A673 (cell line): ENCODE measurements around the gene TMTC3. TPM values are rescaled to one million over a fixed set of nuclear protein-coding genes. Genes with fewer than 3 reads are reported as not detected.

Source experiments
- Bru-seq: library from RNA; stranded (reverse); fragments of 400-500 nt; gene quantifications from one replicate; lab custom pipeline; 2021; lab: Mats Ljungman, UMichigan
- BruChase-seq, 2 experiments: library from RNA; stranded (reverse); fragments of 400-500 nt; gene quantifications; one replicate each; lab custom pipeline; 2021; lab: Mats Ljungman, UMichigan
- BruUV-seq: library from RNA; stranded (reverse); fragments of 400-500 nt; replicated peaks from 2 replicates; lab custom pipeline; 2021; lab: Mats Ljungman, UMichigan
- CTCF ChIA-PET: fragments of 300-600 bp; sonication (Branson Sonifier 250); formaldehyde crosslinking; loops from one replicate; lab custom pipeline; 2022; ENCODE audit warnings: antibody characterized with exemption; lab: Charles Lee
- POLR2A ChIA-PET: fragments of 300-600 bp; sonication (Branson Sonifier 250); formaldehyde crosslinking; loops from one replicate; lab custom pipeline; 2022; ENCODE audit warnings: antibody characterized with exemption; ENCODE audit not compliant: low non-redundant PET; lab: Charles Lee
- DNase-seq: peaks from one replicate; pipeline ENCODE4 v3.0.0-alpha.2; 2015; ENCODE audit warnings: low spot score
- H3K27ac ChIP-seq: fragments of 200-600 bp; sonication (generic); 2 replicates; pipeline ENCODE4 v1.5.1; 2016; ENCODE audit warnings: mixed run types, low read depth, mild to moderate bottlenecking, mixed read lengths, antibody characterized with exemption, low read length; ENCODE audit not compliant: poor library complexity, severe bottlenecking
- H3K27me3 ChIP-seq: fragments of 200-600 bp; sonication (generic); replicated peaks from 2 replicates; pipeline ENCODE4 v1.6.1; 2017; ENCODE audit warnings: mixed run types, low read depth, mild to moderate bottlenecking, mixed read lengths, antibody characterized with exemption, low read length; ENCODE audit not compliant: insufficient read depth, poor library complexity
- H3K36me3 ChIP-seq: fragments of 200-600 bp; sonication (generic); 2 replicates; pipeline ENCODE4 v1.6.1; 2016; ENCODE audit warnings: mixed run types, mild to moderate bottlenecking, mixed read lengths, antibody characterized with exemption, low read length; ENCODE audit not compliant: insufficient read depth, poor library complexity, severe bottlenecking
- H3K4me1 ChIP-seq: fragments of 200-600 bp; sonication (generic); 2 replicates; pipeline ENCODE4 v1.6.1; 2017; ENCODE audit warnings: mixed run types, mild to moderate bottlenecking, mixed read lengths, antibody characterized with exemption, low read length; ENCODE audit not compliant: insufficient read depth, poor library complexity, severe bottlenecking
- H3K4me3 ChIP-seq: fragments of 200-600 bp; sonication (generic); 2 replicates; pipeline ENCODE4 v1.5.1; 2016; ENCODE audit warnings: low read depth, mixed run types, mild to moderate bottlenecking, mixed read lengths, low read length; ENCODE audit not compliant: poor library complexity, severe bottlenecking
- H3K9me3 ChIP-seq: fragments of 200-600 bp; sonication (generic); 2 replicates; pipeline ENCODE4 v1.6.1; 2016; ENCODE audit warnings: mixed run types, low read depth, mild to moderate bottlenecking, mixed read lengths, antibody characterized with exemption, low read length; ENCODE audit not compliant: poor library complexity, severe bottlenecking
- EZH2 ChIP-seq: fragments of 200-600 bp; sonication (generic); IDR thresholded peaks from 2 replicates; pipeline ENCODE4 v1.6.1; 2017; ENCODE audit warnings: borderline replicate concordance, low read depth, mild to moderate bottlenecking, mixed read lengths, antibody characterized with exemption, low read length; ENCODE audit not compliant: poor library complexity, severe bottlenecking
- intact Hi-C: fragments of 100-400 bp; cut with micrococcal nuclease; formaldehyde crosslinking; loops from one replicate; pipeline ENCODE4 v1.10.0; 2022; ENCODE audit not compliant: unreplicated experiment
- long read RNA-seq: library from polyadenylated mRNA; stranded (forward); transcript quantifications from one replicate; pipeline ENCODE4 v2.0.0, GENCODE V29; 2022
- total RNA-seq: library from RNA; stranded (reverse); gene quantifications from 2 replicates; pipeline ENCODE4 v1.2.3, GENCODE V29; 2021
- TF ChIP-seq, protein P1 (sequence below): fragments of 300-800, 200-600 bp; sonication (generic); conservative IDR thresholded peaks from 2 replicates; pipeline ENCODE4 v1.5.1; 2017; ENCODE audit warnings: low read depth, mild to moderate bottlenecking, antibody characterized with exemption, low read length, moderate library complexity, mixed read lengths

Gene TMTC3
- total RNA-seq = 31.6 and 33.6 TPM in 2 replicates
- percentile 83 among the genes with signal in this experiment for Bru-seq, nascent RNA
- BruChase-seq, experiment 1, labeled RNA remaining after a 2-hour chase = percentile 87 among the genes with signal in this experiment
- BruChase-seq, experiment 2, labeled RNA remaining after a 6-hour chase = percentile 90 among the genes with signal in this experiment
- long read RNA-seq, full-length matches to known transcripts = 6 of 10 reads
- long read RNA-seq, partial matches to known transcripts = 0 of 10 reads
- long read RNA-seq, other reads (novel, unspliced or antisense) = 4 of 10 reads

DNA sequence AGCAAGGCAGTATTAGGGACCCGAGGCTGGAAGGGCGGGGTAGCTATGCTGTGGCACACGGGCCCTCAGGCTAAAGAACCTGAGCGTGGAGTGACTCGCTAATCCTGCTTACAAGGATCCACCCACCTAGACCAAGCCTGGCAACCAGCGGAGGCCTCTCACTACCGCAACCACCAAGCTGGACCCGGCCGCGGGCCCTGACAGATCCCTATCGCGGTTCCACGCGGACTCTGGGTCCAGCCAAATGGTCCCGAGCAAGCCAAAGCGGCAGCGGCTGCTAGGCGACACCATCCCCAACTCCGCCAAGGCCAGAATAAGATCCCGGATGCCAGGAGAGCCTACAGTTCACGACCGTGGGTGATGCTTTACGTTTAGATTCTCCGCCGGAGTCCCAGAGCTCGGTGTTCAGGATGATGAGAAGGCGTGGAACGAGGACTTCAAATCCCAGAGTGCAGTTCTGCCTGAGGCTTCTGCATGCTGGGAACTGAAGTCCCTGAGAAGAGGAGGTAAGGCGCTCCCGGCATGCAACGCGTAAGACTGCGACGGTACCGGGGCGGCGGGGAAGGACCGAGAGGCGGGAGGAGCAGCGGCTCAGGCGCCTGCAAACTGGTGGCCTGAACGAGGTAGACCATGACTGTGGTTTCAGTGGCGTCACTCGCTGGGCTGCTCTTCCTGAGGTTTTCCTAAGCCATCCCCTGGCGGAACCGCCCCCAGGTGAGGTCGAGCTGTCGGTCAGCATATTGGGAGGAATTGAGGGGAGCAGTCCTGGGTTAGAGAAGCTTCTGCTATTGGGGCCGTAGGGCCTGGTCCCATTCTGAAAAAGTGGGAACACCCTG is at the start of gene TMTC3, which contains the start of gene CEP290:
Gene TMTC3 (plus strand): TSS at position 534 of the 836 bp plus-strand sequence. CDS start 6,009 bp downstream, outside the sequence.
Gene CEP290 (minus strand): TSS at position 315 of the 836 bp plus-strand sequence. CDS start 781 bp downstream, outside the sequence.
- peak; percentile 99 for DNase-seq
- ChIA-PET CTCF (interaction anchor here (0.5 kb wide), 1 partner anchor 412 kb away, joined by 3 read pairs; no protein-coding TSS in a partner anchor), POLR2A (no interaction called here)
- Histone ChIP-seq H3K9me3 (no peaks in the 10 kb centered on the region), H3K4me1 (peaks cover 22% of the 10 kb centered on the region), H3K4me3 (peak within 1 kb of the TSS; percentile 79), H3K27ac (peak within 1 kb of the TSS; percentile 71), H3K36me3 (peaks cover 6% of the 10 kb centered on the region), H3K27me3 (no peaks in the 10 kb centered on the region)
- no peak for TF ChIP-seq EZH2
- TF ChIP-seq, protein P1, sequence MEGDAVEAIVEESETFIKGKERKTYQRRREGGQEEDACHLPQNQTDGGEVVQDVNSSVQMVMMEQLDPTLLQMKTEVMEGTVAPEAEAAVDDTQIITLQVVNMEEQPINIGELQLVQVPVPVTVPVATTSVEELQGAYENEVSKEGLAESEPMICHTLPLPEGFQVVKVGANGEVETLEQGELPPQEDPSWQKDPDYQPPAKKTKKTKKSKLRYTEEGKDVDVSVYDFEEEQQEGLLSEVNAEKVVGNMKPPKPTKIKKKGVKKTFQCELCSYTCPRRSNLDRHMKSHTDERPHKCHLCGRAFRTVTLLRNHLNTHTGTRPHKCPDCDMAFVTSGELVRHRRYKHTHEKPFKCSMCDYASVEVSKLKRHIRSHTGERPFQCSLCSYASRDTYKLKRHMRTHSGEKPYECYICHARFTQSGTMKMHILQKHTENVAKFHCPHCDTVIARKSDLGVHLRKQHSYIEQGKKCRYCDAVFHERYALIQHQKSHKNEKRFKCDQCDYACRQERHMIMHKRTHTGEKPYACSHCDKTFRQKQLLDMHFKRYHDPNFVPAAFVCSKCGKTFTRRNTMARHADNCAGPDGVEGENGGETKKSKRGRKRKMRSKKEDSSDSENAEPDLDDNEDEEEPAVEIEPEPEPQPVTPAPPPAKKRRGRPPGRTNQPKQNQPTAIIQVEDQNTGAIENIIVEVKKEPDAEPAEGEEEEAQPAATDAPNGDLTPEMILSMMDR = no peak
- intact Hi-C loops = loop anchor here (5.0 kb wide), 1 partner anchor 1385 kb away; the partner anchor contains the start of gene POC1B
- no TSS peak for BruUV-seq

DNA sequence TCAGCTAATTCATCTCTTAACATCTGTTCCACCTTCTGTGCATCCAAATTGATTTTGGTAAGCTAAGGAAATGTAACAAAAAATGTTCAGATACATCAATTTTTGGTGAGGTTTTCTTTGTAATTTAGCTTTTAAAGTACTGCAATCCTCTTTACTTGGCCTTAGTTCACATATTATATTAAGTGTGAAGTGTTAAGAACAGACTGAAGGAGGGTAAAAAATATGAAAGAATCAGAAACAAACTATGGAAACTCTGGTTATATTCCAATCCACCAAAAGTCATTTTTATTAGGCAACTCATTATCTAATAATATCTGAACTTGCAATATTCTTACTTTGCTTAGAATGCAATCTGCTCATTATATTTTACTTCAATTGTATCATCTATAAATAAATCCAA is 49.3 kb upstream of the TMTC3 start:
- TF ChIP-seq EZH2 = no peak
- TF ChIP-seq, protein P1 = no peak
- DNase-seq = no peak
- H3K27ac ChIP-seq = no peak overlapping the region
- no peaks in the 10 kb centered on the region for H3K4me1 ChIP-seq
- POLR2A ChIA-PET = no interaction called here
- H3K36me3 ChIP-seq = peaks cover 12% of the 10 kb centered on the region
- no TSS peak for BruUV-seq
- intact Hi-C loops = no loop called here
- CTCF ChIA-PET = no interaction called here
- H3K9me3 ChIP-seq = no peaks in the 10 kb centered on the region
- H3K27me3 ChIP-seq = no peaks in the 10 kb centered on the region
- no peak overlapping the region for H3K4me3 ChIP-seq

DNA sequence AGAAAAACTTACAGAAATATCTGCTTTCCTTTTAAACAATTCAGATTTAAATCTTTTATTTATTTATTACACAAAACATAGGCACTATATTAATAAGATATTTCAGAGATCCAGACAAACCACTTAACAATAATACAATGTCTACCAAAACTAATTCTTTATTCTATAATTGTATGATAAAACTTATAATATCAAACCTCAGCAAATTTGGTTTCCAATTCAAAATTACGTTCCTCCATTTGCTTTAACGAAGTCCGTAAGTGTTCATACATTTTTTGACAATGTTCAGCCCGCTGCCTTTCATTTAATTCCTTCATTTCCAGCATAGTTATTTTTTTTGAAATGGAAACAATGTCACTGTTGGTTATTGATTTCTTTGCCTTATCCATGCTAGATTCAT is 48.5 kb upstream of the TMTC3 start:
- intact Hi-C loops = no loop called here
- Histone ChIP-seq H3K27me3 (no peaks in the 10 kb centered on the region), H3K4me1 (no peaks in the 10 kb centered on the region), H3K9me3 (no peaks in the 10 kb centered on the region), H3K4me3 (no peak overlapping the region), H3K36me3 (peaks cover 12% of the 10 kb centered on the region), H3K27ac (no peak overlapping the region)
- no peak for DNase-seq
- TF ChIP-seq EZH2 = no peak
- TF ChIP-seq, protein P1 = no peak
- POLR2A ChIA-PET = no interaction called here
- BruUV-seq = no TSS peak
- CTCF ChIA-PET = no interaction called here
